A172 (cell line): ENCODE results near the gene MYH10. TPM values are rescaled to one million over a fixed set of nuclear protein-coding genes. Genes with fewer than 3 reads are reported as not detected.
"Not testable (repeated sequence)": the region's sequence is repeated elsewhere in the genome, so short reads cannot be mapped to it uniquely, and the experiment has no call there.

Experiments used
- DNase-seq: peaks from one replicate; pipeline ENCODE4 v3.0.0-alpha.2; 2015; ENCODE audit warnings: low spot score
- total RNA-seq: library from RNA; depleted of rRNA; stranded (reverse); fragments of >200 nt; shearing (Covaris generic); gene quantifications from 2 replicates; pipeline ENCODE4 v1.2.3, GENCODE V29; 2014; rRNA removed

Gene MYH10
- 47.1 and 72.1 TPM in 2 replicates for total RNA-seq

DNA sequence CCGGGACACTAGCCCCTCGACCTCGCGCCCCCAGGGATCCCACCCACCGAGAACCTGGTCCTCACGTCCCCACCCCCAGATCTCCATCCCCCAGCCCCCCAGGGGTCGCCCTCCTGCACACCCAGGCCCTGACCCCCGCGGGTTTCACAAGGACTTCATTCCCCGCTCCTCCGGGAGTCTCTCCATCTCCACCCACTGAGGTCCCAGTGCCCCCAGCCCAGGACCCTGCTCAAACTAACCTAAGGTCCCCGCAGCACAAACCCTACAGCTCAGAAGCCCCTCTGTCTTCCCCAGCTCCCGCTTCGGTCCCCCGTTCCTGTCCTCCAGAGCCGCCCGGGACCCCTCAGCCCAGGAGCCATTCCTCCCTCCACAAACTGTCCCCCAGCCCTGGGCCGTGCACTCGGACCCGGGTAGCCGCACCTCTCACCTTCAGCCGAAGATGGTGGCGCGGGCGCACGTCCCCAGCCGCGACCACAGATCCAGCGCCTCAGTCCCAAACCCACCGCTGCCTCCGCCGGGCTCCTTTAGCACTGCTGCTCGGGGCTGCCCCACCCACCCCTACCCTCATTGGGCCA, at the start of gene MYH10:
Gene MYH10 (minus strand): TSS at position 499 of the 575 bp plus-strand sequence. CDS start 7,479 bp downstream, outside the sequence.
- no peak for DNase-seq

DNA sequence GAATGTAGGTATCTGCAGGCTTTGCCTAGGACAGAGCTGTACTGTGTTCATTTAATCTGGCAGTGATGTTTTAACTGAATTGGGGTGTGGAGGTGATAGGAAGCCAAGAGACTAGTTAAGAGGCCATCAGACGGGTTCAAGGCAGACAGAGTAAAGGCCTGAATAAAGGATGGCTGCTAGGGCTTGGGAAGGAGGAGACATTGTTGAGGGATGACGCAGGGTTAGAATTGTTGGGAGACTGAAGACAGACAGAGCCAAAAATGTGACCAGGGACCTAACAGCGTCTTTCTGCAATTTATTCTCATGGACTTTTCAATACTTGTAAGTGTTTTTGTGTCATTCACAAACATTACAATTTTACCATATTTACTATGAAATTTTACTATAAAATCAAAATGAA, 48.6 kb upstream of the MYH10 start:
- no peak for DNase-seq

DNA sequence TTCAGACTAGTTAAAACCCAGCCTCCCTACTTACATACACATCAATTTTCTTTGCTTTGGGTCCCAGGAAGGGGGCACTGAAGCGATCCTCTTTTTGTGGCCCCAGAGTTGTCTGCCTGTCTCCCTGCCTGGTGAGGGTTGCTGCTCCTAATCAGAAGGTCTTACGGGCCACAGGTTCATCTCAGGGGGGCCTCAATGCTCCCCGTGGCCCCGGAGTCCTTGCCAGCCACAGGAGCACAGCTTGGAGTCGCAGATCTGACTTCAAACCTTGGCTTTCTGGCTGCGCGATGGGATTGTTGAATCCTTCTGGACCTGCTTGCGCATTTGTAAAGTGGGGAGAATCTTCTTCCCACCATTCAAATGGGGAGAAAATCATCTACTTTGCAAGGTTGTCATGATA, 44.8 kb upstream of the MYH10 start:
- no peak for DNase-seq

DNA sequence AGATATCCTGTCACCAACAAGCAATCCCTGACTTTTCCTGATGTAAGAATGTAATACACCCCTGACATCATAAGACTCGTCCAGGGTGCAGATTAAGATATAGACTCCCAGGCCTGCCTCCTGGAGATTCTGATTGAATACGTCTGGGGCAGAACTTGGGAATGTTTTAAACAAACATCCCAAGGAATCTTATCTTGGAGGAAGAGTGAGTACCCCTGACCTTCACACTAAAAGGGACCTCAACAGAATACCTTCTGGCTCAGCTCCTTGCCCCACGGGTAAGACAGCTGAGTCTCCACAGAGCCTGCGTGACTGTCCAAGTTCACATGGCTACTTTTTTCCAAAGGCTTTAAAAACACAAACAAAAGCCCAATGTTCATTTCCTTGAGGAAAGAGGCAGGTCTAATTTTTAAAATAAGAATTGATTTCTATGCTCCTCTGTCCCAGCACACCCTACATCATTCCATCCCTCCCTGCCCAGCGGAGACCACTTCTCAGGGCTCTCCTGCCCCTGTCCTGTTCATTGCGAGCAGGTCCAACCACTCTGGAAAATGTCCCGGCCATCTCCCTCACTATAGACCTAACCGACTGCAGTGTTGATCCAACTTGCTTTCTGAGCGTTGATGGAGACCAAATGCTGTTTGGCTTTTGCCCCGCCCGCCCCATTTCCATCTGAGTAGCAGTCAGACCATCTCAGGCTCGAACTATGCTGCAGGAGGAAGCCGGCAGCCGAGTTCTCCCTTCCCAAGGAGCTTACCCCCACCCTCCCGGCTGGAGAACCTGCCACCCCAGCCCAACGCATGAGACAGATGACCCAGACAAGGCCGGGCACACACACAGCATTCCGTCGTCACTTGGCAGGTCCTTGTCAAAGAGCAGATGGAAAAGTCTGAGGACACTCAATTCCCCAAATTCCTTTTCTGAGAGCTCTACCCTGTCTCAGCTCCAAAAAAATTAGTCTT, 44.1 kb upstream of the MYH10 start:
- DNase-seq, result no peak

DNA sequence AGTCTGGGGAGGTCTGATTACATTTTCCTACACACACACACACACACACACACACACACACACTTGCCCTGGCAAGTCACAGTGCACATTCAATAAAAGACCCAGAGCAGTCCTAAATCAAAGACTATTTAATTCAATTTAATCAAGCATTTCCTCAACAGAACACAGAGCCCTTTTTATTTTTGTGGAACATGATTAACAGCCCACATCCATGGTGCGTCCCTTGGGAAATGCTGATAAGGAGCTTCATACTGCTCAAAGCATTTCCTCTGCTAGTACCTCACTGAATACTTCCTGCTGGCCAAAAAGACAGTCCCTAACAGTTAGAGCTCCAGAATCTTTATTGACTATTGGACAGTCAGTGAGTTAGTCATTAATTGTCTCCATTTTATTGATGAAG, 43.1 kb upstream of the MYH10 start:
- DNase-seq, result peak; percentile 8

DNA sequence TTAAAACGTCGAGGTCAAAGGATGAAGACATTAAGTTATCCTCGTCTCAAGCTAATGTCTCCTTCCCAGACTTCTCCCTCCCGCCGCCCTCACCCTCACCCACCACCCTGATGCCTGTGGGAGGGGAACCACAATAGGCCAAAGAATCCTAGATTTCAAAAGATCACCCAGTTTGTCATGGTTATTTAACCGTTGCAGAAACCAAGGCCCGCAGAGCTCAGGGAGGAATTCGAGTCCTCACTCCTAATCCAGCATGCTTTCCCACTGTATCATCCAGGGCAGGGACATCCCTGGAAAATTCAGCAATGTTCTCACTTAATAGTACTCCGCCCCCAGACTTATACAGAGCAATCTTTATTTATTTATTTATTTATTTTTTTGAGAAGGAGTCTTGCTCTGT, 41.8 kb upstream of the MYH10 start:
- no peak for DNase-seq

DNA sequence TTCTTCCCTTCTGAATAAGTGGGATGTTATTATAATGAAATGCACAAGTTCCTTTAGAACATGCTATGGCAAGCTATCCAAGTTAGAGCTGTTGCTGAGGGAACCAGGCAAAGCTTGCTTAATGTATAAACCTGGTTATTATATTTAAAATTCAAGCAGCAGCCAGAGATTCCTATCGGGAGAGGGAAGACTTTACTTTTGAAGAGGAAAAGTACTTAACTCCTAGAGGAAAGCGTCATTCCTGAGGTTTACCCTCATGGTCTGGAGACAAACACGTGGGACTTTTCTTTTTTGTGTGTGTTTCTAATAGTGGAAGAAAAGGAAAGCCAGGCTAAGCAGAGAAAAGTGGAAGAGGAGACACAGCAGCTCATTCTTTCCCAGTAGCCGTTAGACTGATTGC, 39.9 kb upstream of the MYH10 start:
- no peak for DNase-seq

DNA sequence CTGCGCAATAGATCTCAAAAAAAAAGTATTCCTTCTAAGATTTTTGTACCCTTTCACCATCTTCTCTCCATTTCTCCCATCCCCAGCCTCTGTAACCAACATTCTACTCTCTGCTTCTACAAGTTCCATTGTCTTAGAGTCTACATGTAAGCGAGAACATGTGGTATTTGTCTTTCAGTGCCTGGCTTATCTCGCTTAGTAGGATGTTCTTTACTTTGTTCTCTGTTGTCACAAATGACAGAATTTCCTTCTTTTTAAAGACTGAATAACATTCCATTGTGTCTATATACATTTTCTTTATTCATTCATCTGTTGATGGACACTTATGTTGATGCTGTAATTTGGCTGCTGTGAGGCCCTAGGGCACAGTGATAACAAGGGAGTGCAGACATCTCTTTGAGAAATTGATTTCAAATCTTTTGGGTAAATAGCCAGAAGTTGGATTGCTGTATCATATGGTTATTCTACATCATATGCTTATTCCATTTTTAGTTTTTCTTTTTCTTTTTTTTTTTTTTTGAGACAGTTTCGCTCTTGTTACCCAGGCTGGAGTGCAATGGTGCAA, 37.7 kb upstream of the MYH10 start:
- DNase-seq, result no peak

DNA sequence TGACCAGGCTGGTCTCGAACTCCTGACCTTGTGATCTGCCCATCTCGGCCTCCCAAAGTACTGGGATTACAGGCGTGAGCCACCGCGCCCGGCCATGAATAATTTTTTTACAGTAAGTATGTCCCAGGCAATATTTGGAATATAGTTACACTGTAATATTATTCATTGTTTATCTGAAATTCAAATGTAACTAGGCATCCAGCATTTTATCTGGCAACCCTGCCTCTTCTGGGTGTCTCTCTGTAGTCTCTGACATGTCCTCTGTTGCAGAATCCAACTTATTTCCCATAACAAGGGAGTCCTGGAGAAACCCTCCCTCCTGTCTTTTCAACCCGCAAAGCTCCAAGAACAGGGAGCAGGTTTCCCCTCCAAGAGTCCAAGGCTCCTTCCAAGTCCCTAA, 36.9 kb upstream of the MYH10 start:
- DNase-seq, result no peak

DNA sequence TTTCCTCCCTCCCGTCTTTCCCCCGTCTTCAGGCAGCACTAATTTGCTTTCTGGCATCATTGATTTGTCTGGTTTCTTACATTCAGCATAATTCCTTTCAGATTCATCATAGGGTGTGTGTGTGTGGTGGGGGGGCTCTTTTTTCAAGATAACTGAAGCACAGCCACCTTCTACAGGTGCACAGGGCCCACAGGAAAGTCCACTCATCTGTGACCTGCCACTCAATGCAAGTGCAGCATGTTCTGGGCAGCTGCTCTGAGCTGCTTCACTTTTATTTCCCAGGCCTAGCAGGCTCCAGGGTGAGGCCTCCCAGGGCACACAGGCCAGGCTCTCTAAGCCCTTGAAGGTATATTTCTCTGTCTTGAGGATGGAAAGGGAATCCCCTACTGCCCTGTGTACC, 35.2 kb upstream of the MYH10 start:
- DNase-seq, result no peak

DNA sequence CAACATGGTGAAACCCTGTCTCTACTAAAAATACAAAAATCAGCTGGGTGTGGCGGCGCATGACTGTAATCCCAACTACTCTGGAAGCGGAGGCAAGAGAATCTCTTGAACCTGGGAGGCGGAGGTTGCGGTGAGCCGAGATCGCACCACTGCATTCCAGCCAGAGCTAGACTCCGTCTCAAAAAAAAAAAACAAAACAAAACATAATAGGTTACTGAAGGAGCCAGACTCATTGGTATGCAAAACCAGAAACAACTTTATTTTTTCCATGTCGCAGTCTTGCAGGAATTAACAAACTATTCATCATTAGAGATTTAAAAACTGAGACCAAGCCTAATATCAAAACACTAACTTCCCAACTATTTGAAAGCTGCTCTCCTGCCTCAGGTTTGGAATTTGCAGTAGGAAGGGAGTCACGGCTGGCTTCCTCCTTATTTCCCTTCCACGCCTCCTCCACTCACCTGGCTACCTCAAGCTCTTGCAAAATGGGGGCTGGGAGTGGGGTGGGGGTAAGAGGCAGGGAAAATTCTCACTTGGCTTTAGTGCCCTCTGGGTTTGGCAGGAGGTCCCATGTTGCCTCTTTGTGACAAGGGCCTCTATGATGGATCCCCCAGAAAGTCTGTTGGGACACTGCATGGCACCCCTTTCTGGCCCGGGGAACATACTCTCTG, 34.1 kb upstream of the MYH10 start:
- no peak for DNase-seq

DNA sequence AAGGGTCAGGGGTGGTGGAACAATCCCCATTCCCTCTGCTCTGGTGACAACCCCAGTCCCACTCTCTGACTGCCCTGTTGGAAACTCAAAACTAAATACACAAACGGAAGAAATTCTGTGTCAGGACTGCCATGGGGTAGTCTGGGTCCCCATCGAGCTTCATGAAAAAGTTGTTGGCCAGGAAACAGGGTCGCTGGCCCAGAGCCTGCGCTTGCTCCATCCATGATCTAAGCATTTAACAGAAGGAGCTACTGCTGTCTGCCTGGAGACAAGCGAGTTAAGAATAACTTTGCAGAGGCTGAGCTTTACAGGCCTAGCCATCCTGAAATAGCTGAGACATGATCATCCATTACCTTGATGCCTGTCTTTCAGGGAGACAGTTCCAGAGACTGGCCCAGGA, 32.4 kb upstream of the MYH10 start:
- no peak for DNase-seq

DNA sequence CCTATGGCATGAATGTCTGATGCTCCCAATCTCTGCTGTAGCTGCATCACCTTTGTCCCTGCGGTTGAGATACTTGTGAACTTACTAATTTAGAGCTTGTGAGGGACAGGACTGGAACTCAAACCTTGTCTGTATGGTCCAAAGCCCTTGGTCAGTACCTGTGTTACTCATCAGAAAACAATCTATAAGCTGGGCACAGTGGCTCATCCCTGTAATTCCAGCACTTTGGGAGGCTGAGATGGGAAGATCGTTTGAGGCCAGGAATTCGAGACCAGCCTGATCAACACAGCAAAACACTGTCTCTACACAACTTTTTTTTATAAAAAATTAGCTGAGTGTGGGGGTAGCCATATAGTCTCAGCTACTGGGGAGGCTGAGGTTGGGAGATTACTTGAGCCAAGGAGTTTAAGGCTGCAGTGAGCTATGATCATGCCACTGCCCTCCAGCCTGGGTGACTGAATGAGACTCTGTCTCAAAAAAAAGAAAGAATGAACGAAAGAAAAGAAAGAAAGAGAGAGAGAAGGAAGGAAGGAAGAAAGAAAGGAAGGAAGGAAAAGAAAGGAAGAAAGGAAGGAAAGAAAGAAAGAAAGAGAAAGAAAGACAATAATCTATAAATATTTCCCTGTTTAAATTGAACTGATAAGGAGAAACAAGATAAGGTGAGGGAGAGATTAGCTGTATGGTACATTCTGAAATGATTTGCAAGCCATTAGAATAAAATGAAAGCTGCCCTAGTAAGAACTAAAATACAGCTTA, 31.7 kb upstream of the MYH10 start:
- no peak for DNase-seq

DNA sequence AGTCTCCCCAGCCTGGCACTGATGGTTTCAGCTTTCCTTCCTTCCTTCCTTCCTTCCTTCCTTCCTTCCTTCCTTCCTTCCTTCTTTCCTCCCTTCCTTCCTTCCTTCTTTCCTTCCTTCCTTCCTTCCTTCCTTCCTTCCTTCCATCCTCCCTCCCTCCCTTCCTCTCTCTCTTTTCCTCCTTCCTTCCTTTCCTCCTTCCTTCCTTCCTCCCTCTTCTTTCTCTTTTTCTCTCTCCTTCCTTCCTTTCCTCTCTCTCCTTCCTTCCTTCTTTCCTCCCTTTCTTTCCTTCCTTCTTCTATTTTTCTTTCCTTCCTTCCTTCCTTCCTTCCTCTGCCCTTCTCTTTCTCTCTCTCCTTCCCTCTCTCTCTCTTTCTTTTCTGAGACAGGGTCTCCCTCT, 30.2 kb upstream of the MYH10 start:
- not testable (repeated sequence) for DNase-seq

DNA sequence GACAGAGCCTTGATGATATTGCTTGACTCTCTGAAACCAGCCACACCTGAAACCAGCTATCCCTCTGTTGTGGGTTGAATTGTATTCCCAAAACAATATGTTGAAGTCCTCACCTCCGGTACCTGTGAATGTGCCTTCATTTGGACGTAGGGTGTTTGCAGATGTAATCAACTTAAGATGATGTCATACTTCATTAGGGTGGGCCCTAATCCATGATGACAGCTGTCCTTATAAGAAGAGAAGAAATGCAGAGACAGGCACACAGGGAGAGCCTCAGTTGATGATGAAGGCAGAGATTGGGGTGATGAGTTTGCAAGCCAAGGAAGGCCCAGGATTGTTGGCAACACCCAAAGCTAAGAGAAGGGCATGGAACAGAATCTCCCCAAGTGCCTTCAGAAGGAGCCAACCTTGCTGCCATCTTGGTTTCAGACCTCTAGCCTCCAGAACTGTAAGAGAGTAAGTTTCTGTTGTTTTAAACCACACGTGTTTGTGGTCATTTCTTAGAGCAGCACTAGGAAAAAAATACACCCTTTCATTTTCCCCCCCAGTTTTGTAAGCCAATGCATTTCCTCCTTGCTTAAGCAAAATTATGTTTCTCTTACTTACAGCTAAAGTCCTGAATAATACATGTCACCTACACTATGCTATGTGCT, 29.4 kb upstream of the MYH10 start:
- DNase-seq, result no peak

DNA sequence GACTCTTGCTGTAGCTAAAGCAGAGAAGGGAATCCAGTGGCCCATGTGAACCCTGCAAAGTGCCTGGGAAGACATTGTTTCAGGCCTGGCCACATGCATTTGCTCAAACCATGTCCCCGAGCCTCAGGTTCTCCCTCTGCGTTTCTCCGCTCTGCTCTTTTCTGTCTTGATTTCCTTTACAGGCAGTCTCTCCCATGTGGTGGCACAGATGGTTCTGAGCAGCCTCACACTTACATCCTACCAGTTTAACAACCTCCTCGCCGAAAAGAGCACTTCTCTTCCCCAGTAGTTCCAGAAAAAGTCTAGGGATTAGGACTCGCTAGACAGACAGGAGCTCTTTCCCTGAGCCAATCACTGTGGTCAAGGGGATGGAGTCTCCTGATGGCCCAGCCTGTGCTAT, 28.3 kb upstream of the MYH10 start:
- DNase-seq, result no peak

DNA sequence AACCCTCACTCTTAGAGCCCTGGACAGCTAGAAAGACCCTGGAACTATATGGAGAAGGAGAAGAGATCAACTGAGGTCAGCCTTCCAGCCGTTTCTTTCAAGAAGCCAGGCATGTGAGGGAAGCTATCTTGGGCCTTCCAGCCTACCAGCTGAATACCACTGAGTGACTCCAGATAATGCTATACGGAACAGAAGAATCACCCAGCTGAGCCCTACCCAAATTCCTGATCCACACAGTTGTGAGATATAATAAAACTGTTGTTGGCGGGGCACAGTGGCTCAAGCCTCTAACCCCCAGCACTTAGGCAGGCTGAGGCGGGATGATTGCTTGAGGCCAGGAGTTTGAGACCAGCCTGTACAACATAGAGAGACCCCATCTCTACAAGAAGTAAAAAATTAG, 26.2 kb upstream of the MYH10 start:
- no peak for DNase-seq

DNA sequence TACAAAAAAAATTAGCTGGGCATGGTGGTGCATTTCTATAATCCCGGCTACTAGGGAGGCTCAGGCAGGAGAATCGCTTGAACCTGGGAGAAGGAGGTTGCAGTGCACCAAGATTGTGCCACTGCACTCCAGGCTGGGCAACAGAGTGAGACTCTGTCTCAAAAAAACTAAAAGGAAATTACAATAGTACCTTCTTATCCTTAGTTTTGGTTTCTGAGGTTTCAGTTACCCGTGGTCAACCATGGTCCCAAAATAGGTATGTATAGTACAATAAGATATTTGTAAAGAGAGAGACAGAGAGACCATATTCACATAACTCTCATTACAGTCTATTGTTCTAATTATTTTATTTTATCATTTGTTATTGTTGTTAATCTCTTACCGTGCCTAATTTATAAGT, 24.3 kb upstream of the MYH10 start:
- DNase-seq, result no peak

DNA sequence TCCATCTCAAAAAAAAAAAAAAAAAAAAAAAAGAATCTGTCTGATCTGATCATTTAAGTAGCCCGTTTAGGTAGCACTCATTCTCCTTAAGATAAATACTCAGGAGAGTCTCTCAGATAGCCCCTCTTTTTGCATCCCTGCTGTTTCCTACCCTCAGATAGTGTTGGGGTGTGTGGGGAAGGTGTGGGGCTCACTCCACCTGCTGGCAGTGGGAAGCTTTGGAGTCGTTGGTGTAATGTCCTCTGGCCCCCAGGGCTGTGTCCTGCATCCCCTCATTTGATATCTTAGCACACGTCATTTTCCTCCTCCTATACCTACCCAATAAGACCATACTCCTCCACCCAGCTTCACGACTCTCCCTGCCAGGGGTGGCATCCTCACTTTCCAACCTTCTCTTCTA, 20.5 kb upstream of the MYH10 start:
- no peak for DNase-seq

DNA sequence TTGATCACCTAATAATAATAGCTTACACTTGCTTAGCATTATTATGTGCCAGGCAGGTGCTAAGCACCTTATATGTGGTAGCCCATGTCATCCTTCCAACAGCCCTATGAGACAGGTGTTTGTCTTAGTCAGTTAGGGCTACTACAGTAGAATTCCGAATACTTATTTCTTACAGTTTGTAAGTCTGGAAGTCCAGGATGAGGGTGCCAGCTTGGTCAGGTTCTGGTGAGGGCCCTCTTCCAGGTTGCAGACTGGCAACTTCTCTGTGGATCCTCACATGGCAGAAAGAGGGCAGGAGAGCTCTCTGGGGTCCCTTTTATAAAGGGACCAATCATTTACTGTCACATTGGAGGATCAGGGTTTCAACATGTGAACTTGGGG, 19.6 kb upstream of the MYH10 start:
- no peak for DNase-seq
